ENCODE measurements around the gene CEP295NL.

- TF ChIP-seq CTCF (IDR thresholded peaks at IDR 0.05; ENCODE audit: low read length) (no peak), EZH2 (IDR thresholded peaks at IDR 0.05; ENCODE audit: borderline replicate concordance, low read length) (no peak)
Measured at GRCh38 chr17:78879635-78880186, 23.3 kb downstream of the CEP295NL start.
